CD14-positive monocyte (primary cell): ENCODE measurements around the gene CUEDC1. TPM values are rescaled to one million over a fixed set of nuclear protein-coding genes. Genes with fewer than 3 reads are reported as not detected.

ENCODE experiments used
- DNase-seq, 3 donors: peaks; one replicate each; pipeline ENCODE4 v3.0.0-alpha.2; 2011 to 2022
- H2AFZ ChIP-seq: 2 replicates; pipeline ENCODE4 v1.6.0; 2012; ENCODE audit warnings: mild to moderate bottlenecking, low read depth, low read length, inconsistent platforms; ENCODE audit not compliant: insufficient read depth, poor library complexity, severe bottlenecking
- H3K27ac ChIP-seq, 2 donors: 1 replicate in 1 of 2; 2 replicates in 1 of 2; pipeline ENCODE4 v1.5.1; 2012 to 2013; ENCODE audit warnings: low read length in 2 of 2, control low read depth in 1 of 2, inconsistent platforms in 1 of 2, low read depth in 1 of 2, mild to moderate bottlenecking in 1 of 2
- H3K27me3 ChIP-seq, 2 donors: one replicate each; pipeline versions ENCODE4 v1.6.0 to v1.6.1; 2011 to 2013; ENCODE audit warnings: low read length in 2 of 2; ENCODE audit not compliant: control insufficient read depth in 2 of 2, insufficient read depth in 2 of 2
- H3K36me3 ChIP-seq, 2 donors: replicated peaks in 1 of 2; 1 replicate in 1 of 2; 2 replicates in 1 of 2; pipeline versions ENCODE4 v1.5.1 to v1.6.1; 2012 to 2013; ENCODE audit warnings: low read length in 2 of 2, control low read depth in 1 of 2, inconsistent platforms in 1 of 2, mild to moderate bottlenecking in 1 of 2; ENCODE audit not compliant: insufficient read depth in 2 of 2, control insufficient read depth in 1 of 2
- H3K4me1 ChIP-seq, 2 donors: 1 replicate in 1 of 2; 2 replicates in 1 of 2; pipeline versions ENCODE4 v1.5.1 to v1.6.1; 2012 to 2013; ENCODE audit warnings: low read length in 2 of 2, control low read depth in 1 of 2, inconsistent platforms in 1 of 2, mild to moderate bottlenecking in 1 of 2, moderate library complexity in 1 of 2; ENCODE audit not compliant: insufficient read depth in 2 of 2, control insufficient read depth in 1 of 2
- H3K4me2 ChIP-seq: replicated peaks from 2 replicates; pipeline ENCODE3; 2012; ENCODE audit warnings: low read length, moderate library complexity, mild to moderate bottlenecking; ENCODE audit not compliant: poor library complexity, severe bottlenecking; ENCODE audit errors: extremely low read depth
- H3K4me3 ChIP-seq, 3 experiments: fragments of 200-600 bp in 1 of 3; sonication (generic) in 1 of 3; replicated peaks in 1 of 3; 1 replicate in 2 of 3; 2 replicates in 1 of 3; pipeline ENCODE4 v1.5.1; 2011 to 2013; ENCODE audit warnings: low read length in 3 of 3, mild to moderate bottlenecking in 3 of 3, control low read depth in 2 of 3, low read depth in 2 of 3, inconsistent platforms in 1 of 3, moderate library complexity in 1 of 3
- H3K79me2 ChIP-seq: 2 replicates; pipeline ENCODE4 v1.6.0; 2012; ENCODE audit warnings: mild to moderate bottlenecking, control low read depth, inconsistent platforms, low read length, moderate library complexity; ENCODE audit not compliant: insufficient read depth
- H3K9ac ChIP-seq: 2 replicates; pipeline ENCODE4 v1.6.0; 2017; ENCODE audit warnings: low read length, mild to moderate bottlenecking; ENCODE audit not compliant: insufficient read depth, poor library complexity, severe bottlenecking
- H3K9me3 ChIP-seq, 2 donors: replicated peaks in 1 of 2; 1 replicate in 1 of 2; 2 replicates in 1 of 2; pipeline versions ENCODE4 v1.5.1 to v1.6.1; 2012 to 2013; ENCODE audit warnings: low read length in 2 of 2, control low read depth in 1 of 2; ENCODE audit not compliant: control insufficient read depth in 1 of 2, insufficient read depth in 1 of 2
- H4K20me1 ChIP-seq: 2 replicates; pipeline ENCODE4 v1.6.0; 2012; ENCODE audit warnings: mild to moderate bottlenecking, low read length, control low read depth, moderate library complexity; ENCODE audit not compliant: insufficient read depth
- H3K27ac Mint-ChIP-seq, 7 donors: one replicate each; pipeline ENCODE4 v1.8.0; 2020; ENCODE audit warnings: mild to moderate bottlenecking in 7 of 7, mixed read lengths in 7 of 7, moderate library complexity in 6 of 7, inconsistent platforms in 2 of 7
- H3K27me3 Mint-ChIP-seq, 3 donors: one replicate each; pipeline ENCODE4 v1.8.0; 2021 to 2022; ENCODE audit warnings: low read depth in 3 of 3, mild to moderate bottlenecking in 3 of 3, mixed read lengths in 3 of 3, moderate library complexity in 3 of 3, inconsistent platforms in 1 of 3
- H3K36me3 Mint-ChIP-seq, 2 donors: one replicate each; pipeline ENCODE4 v1.8.0; 2020; ENCODE audit warnings: mixed read lengths in 2 of 2, inconsistent platforms in 1 of 2, mild to moderate bottlenecking in 1 of 2
- H3K4me1 Mint-ChIP-seq: one replicate; pipeline ENCODE4 v1.8.0; 2020; ENCODE audit warnings: mild to moderate bottlenecking, mixed read lengths
- H3K4me3 Mint-ChIP-seq, 2 donors: one replicate each; pipeline ENCODE4 v1.8.0; 2020; ENCODE audit warnings: mild to moderate bottlenecking in 2 of 2, mixed read lengths in 2 of 2, moderate library complexity in 1 of 2
- H3K9me3 Mint-ChIP-seq, 7 donors: one replicate each; pipeline ENCODE4 v1.8.0; 2020 to 2022; ENCODE audit warnings: mixed read lengths in 7 of 7, mild to moderate bottlenecking in 6 of 7, moderate library complexity in 6 of 7, inconsistent platforms in 2 of 7
- WGBS: methylation state at CpG from one replicate; pipeline ENCODE4 v1.1.5; 2013; ENCODE audit warnings: missing lambda C conversion rate; ENCODE audit not compliant: insufficient coverage; 5-methylcytosine and 5-hydroxymethylcytosine counted together
- intact Hi-C, 2 donors: fragments of 100-400 bp; cut with micrococcal nuclease; formaldehyde crosslinking; loops; one replicate each; pipeline versions ENCODE4 v1.15.0 to v1.15.1; 2023
- polyA plus RNA-seq, 3 donors: library from polyadenylated mRNA; depleted of rRNA in 1 of 3; unstranded in 2 of 3; stranded (reverse) in 1 of 3; fragments of 300-500 nt in 2 of 3; fragments of >200 nt in 1 of 3; fragmentation: Illumina TruSeq in 2 of 3; gene quantifications; 1 replicate in 2 of 3; 2 replicates in 1 of 3; pipeline ENCODE4 v1.2.3, GENCODE V29; 2012 to 2021
- TF ChIP-seq, protein P1 (sequence below): fragments of 200-600 bp; IDR thresholded peaks from one replicate; pipeline ENCODE4 v1.8.0; 2022; ENCODE audit warnings: antibody characterized with exemption, mild to moderate bottlenecking

CUEDC1 gene
- polyA plus RNA-seq, 3 donors, result 4.2 to 31.0 (median 4.3) TPM

DNA sequence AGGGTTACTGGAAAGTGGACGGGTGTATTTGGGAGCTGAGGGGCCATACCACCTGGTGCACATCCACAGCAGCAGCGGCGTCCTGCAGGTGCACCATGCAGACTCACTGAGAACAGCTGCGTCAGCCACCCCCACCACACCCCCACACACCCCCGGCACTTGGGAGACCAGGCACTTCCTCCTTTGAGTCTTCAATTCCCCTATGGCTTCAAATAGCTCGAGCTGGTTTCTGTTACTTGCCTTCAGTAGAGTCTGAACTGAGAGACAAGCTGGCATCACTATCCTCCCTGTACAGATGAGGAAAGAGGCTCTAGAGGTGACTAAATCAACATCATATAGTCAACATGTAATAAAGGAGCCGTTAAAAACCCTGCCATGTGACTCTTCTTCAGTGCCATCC is 15.4 kb downstream of the CUEDC1 start:
- Histone ChIP-seq H3K27me3 (no peaks in the 10 kb centered on the region), H3K4me2 (peak overlapping the region; percentile 42), H3K4me1 (peaks cover 56 to 70% of the 10 kb centered on the region in 2 donors), H3K9ac (no peak overlapping the region), H2AFZ (no peak overlapping the region), H3K79me2 (peaks cover 10% of the 10 kb centered on the region), H4K20me1 (peaks cover 16% of the 10 kb centered on the region), H3K27ac (peak overlapping the region in 1 of 2 donors; percentile 21), H3K4me3 (peak overlapping the region in 1 of 3 experiments; percentile 18), H3K36me3 (no peaks in the 10 kb centered on the region), H3K9me3 (no peaks in the 10 kb centered on the region)
- peak overlapping the region; percentile 21 to 84 (median 79) for H3K27ac Mint-ChIP-seq
- peak overlapping the region; percentile 34 to 46 for H3K4me3 Mint-ChIP-seq
- H3K27me3 Mint-ChIP-seq, result peaks cover 2 to 8% (median 3%) of the 10 kb centered on the region in 3 donors
- intact Hi-C loops, result no loop called here
- peaks cover 3 to 9% of the 10 kb centered on the region in 2 donors for H3K36me3 Mint-ChIP-seq
- DNase-seq, result peak; percentile 67 to 83 (median 78)
- TF ChIP-seq, protein P1, sequence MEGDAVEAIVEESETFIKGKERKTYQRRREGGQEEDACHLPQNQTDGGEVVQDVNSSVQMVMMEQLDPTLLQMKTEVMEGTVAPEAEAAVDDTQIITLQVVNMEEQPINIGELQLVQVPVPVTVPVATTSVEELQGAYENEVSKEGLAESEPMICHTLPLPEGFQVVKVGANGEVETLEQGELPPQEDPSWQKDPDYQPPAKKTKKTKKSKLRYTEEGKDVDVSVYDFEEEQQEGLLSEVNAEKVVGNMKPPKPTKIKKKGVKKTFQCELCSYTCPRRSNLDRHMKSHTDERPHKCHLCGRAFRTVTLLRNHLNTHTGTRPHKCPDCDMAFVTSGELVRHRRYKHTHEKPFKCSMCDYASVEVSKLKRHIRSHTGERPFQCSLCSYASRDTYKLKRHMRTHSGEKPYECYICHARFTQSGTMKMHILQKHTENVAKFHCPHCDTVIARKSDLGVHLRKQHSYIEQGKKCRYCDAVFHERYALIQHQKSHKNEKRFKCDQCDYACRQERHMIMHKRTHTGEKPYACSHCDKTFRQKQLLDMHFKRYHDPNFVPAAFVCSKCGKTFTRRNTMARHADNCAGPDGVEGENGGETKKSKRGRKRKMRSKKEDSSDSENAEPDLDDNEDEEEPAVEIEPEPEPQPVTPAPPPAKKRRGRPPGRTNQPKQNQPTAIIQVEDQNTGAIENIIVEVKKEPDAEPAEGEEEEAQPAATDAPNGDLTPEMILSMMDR, result no peak
- no CpG with 5 or more reads among the region's 7 CpGs for WGBS
- peaks cover 62% of the 10 kb centered on the region for H3K4me1 Mint-ChIP-seq
- no peaks in the 10 kb centered on the region for H3K9me3 Mint-ChIP-seq

DNA sequence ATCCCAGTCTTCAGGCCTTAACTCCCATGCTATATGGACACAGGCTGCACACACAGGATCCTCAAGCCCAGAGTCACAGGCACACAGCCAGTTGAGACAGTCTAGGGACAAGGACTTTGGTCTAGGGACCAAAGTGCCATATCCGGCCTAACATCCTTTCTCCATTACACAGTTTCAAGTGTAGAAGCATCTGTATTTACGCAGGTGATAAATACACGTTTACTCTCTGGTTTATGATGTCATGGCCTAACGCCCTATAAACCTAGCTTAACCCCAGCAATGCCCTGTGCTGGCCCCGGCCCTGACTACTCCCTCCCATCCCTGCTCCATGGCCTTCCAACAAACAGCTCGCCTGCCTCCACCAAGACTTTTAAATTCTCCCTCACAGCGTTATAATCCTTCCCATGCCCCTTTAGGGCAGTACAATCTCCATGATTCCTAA is 17.1 kb downstream of the CUEDC1 start:
- no peak for DNase-seq
- no peak overlapping the region for H3K27ac Mint-ChIP-seq
- WGBS, result 84% methylated on average over 7 of the region's 7 CpGs
- Histone ChIP-seq H3K27ac (no peak overlapping the region), H3K36me3 (no peaks in the 10 kb centered on the region), H3K4me1 (peaks cover 49 to 62% of the 10 kb centered on the region in 2 donors), H2AFZ (no peak overlapping the region), H4K20me1 (peaks cover 22% of the 10 kb centered on the region), H3K9ac (no peak overlapping the region), H3K4me3 (no peak overlapping the region), H3K27me3 (no peaks in the 10 kb centered on the region), H3K79me2 (peaks cover 6% of the 10 kb centered on the region), H3K4me2 (no peak overlapping the region), H3K9me3 (no peaks in the 10 kb centered on the region)
- intact Hi-C loops, result no loop called here
- peaks cover 2 to 12% (median 6%) of the 10 kb centered on the region in 3 donors for H3K27me3 Mint-ChIP-seq
- peaks cover 0 to 3% of the 10 kb centered on the region in 2 donors for H3K36me3 Mint-ChIP-seq
- peaks cover 54% of the 10 kb centered on the region for H3K4me1 Mint-ChIP-seq
- H3K9me3 Mint-ChIP-seq, result no peaks in the 10 kb centered on the region
- TF ChIP-seq, protein P1, result no peak
- no peak overlapping the region for H3K4me3 Mint-ChIP-seq
